Measurements from ENCODE around the gene SNCG.

Gene SNCG

GRCh38 chr10:86967481-86967941, 9.1 kb downstream of the SNCG start:
- no peak overlapping the region for H3K4me3 ChIP-seq (ENCODE audit: low read depth, low read length)
- TF ChIP-seq, protein P1, sequence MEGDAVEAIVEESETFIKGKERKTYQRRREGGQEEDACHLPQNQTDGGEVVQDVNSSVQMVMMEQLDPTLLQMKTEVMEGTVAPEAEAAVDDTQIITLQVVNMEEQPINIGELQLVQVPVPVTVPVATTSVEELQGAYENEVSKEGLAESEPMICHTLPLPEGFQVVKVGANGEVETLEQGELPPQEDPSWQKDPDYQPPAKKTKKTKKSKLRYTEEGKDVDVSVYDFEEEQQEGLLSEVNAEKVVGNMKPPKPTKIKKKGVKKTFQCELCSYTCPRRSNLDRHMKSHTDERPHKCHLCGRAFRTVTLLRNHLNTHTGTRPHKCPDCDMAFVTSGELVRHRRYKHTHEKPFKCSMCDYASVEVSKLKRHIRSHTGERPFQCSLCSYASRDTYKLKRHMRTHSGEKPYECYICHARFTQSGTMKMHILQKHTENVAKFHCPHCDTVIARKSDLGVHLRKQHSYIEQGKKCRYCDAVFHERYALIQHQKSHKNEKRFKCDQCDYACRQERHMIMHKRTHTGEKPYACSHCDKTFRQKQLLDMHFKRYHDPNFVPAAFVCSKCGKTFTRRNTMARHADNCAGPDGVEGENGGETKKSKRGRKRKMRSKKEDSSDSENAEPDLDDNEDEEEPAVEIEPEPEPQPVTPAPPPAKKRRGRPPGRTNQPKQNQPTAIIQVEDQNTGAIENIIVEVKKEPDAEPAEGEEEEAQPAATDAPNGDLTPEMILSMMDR (IDR thresholded peaks at IDR 0.05; ENCODE audit: insufficient read depth, low read depth, low read length, missing control alignments) = no peak
- DNase-seq (ENCODE audit: low read depth) = no peak

DNA sequence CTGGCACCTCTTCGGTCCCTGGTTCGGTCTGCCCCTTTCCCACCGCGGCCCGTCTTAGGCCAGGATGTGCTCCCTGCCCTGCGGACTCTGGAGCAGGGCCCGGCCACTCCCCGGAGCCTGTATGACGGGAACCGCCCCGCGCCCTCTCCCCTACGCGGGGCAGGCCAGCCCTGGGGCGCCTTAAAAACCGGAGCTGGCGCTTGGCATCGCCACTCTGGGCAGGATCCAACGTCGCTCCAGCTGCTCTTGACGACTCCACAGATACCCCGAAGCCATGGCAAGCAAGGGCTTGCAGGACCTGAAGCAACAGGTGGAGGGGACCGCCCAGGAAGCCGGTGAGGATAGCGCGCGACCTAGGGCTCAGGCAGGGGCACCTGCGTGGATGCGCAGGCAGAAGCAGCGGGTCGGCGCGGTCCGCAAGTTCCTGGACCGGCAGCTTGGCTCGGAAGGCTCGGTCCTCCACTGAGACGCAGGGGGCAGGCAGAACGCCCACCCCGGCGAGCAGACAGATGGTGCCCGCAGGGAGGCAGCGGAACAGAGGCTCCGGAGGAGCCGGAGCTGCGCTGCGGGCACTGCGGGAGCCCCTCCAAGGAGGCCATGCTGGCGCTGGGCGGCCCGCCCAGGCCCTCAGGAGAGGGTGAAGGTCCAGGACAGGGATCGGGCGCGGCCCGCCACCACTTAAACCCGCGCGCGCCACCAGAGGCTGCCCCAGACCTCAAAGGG, 10.0 kb downstream of the SNCG start, which contains the start of gene ADIRF:
Gene ADIRF (plus strand): TSS at position 212 of the 723 bp plus-strand sequence. CDS start 63 bp downstream, at position 275.
- TF ChIP-seq, protein P1 (IDR thresholded peaks at IDR 0.05; ENCODE audit: insufficient read depth, low read depth, low read length, missing control alignments) = no peak
- H3K4me3 ChIP-seq (ENCODE audit: low read depth, low read length) = no peak within 1 kb of the TSS
- no peak for DNase-seq (ENCODE audit: low read depth)

- TF ChIP-seq, protein P1 (IDR thresholded peaks at IDR 0.05; ENCODE audit: insufficient read depth, low read depth, low read length, missing control alignments) = no peak
- H3K4me3 ChIP-seq (ENCODE audit: low read depth, low read length) = no peak overlapping the region
- no peak for DNase-seq (ENCODE audit: low read depth)
These were observed 10.6 kb downstream of the SNCG start for GRCh38 chr10:86968994-86969355.

GRCh38 chr10:86969421-86970041, 11.1 kb downstream of the SNCG start:
- H3K4me3 ChIP-seq (ENCODE audit: low read depth, low read length) = no peak overlapping the region
- TF ChIP-seq, protein P1 (IDR thresholded peaks at IDR 0.05; ENCODE audit: insufficient read depth, low read depth, low read length, missing control alignments) = no peak
- DNase-seq (ENCODE audit: low read depth) = no peak

- TF ChIP-seq, protein P1 (IDR thresholded peaks at IDR 0.05; ENCODE audit: insufficient read depth, low read depth, low read length, missing control alignments) = no peak
- DNase-seq (ENCODE audit: low read depth) = no peak
- peak overlapping the region; percentile 58 for H3K4me3 ChIP-seq (ENCODE audit: low read depth, low read length)
These were observed 12.0 kb downstream of the SNCG start for GRCh38 chr10:86970162-86970981.

GRCh38 chr10:86970982-86971231, 12.5 kb downstream of the SNCG start:
- H3K4me3 ChIP-seq (ENCODE audit: low read depth, low read length) = peak overlapping the region; percentile 58
- TF ChIP-seq, protein P1 (IDR thresholded peaks at IDR 0.05; ENCODE audit: insufficient read depth, low read depth, low read length, missing control alignments) = no peak
- no peak for DNase-seq (ENCODE audit: low read depth)

All from GM12865 (cell line).